ENCODE measurements around the gene CAMK1. TPM values are rescaled to one million over a fixed set of nuclear protein-coding genes. Genes with fewer than 3 reads are reported as not detected.

Gene CAMK1
- total RNA-seq, 1 donor: 24.7 TPM

DNA sequence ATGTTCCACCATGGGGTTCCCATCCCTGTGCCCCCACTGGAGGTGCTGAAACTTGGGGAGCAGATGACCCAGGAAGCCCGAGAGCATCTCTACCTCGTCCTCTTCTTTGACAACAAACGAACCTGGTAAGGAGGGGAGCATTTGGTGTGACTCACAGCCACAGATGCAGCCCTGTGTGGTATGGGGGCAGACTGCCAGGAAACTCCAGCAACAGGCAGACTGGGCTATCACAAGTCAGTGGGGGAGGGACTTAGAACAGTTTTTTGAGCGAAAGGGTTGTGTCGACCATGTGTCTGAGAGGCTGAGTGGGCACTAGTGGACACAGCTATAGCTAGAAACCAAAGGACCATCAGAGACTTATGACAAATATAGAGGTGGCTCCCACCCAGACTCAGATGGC, 23.4 kb downstream of the CAMK1 start:
- Histone ChIP-seq H3K9me3 (ENCODE audit: low read depth, low read length) (no peaks in the 10 kb centered on the region), H3K4me1 (ENCODE audit: insufficient read depth, low read length) (peaks cover 19% of the 10 kb centered on the region), H3K4me3 (ENCODE audit: low read length) (no peak overlapping the region), H3K27me3 (ENCODE audit: insufficient read depth, low read length) (no peaks in the 10 kb centered on the region)

DNA sequence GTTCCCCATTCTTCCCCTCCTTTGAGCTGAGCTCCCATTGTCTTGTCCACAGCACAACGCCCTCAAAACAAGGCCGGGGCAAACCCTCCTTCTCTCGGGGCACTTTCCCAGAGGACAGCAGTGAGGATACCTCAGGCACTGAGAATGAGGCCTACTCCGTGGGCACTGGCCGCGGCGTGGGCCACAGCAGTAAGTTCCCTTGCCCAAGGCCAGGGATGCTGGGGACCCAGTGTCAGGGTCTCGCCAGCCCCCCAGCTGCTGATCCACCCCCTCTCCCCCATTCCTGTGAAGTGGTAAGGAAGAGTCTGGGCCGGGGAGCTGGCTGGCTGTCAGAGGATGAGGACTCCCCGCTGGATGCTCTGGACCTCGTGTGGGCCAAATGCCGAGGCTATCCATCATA, 24.2 kb downstream of the CAMK1 start:
- H3K4me1 ChIP-seq (ENCODE audit: insufficient read depth, low read length): peaks cover 11% of the 10 kb centered on the region
- H3K27me3 ChIP-seq (ENCODE audit: insufficient read depth, low read length): no peaks in the 10 kb centered on the region
- H3K4me3 ChIP-seq (ENCODE audit: low read length): no peak overlapping the region
- H3K9me3 ChIP-seq (ENCODE audit: low read depth, low read length): no peaks in the 10 kb centered on the region

DNA sequence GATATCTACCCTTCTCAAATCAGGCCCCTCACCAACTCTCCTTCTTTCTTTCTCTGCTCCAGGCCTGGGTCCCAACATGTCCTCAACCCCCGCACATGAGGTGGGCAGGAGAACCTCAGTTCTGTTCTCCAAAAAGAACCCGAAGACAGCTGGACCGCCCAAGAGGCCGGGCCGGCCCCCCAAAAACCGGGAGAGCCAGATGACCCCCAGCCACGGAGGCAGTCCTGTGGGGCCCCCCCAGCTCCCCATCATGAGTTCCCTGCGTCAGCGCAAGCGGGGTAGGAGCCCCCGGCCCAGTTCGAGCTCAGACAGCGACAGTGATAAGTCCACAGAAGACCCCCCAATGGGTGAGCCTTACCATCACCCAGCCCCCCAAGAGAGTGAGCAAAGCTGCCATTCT, 25.6 kb downstream of the CAMK1 start:
- Histone ChIP-seq H3K4me1 (ENCODE audit: insufficient read depth, low read length) (peaks cover 3% of the 10 kb centered on the region), H3K4me3 (ENCODE audit: low read length) (no peak overlapping the region), H3K9me3 (ENCODE audit: low read depth, low read length) (no peaks in the 10 kb centered on the region), H3K27me3 (ENCODE audit: insufficient read depth, low read length) (no peaks in the 10 kb centered on the region)

- no peaks in the 10 kb centered on the region for H3K4me1 ChIP-seq (ENCODE audit: insufficient read depth, low read length)
- no peaks in the 10 kb centered on the region for H3K27me3 ChIP-seq (ENCODE audit: insufficient read depth, low read length)
- H3K4me3 ChIP-seq (ENCODE audit: low read length): no peak overlapping the region
- no peaks in the 10 kb centered on the region for H3K9me3 ChIP-seq (ENCODE audit: low read depth, low read length)
Measured at GRCh38 chr3:9743548-9743947, 26.2 kb downstream of the CAMK1 start.

DNA sequence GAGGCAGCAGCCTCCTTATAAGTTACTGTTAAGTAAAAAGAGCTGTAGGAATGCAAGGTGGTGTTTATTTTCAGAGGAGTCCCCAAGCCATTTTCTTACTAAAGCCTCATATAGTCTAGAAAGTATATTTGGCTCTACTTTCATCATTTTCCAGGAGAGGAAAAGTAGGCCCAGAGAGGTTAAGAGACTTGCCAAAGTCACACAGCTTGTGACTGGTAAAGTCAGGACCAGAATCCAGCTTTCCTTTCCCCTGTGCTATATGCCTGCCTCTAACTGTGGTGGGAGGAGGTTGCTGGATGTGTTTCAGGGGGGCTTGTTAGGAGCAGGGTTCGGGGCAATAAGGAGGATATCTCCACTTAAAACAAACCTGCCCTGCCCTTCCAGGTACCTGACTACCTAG, 27.2 kb downstream of the CAMK1 start:
- no peaks in the 10 kb centered on the region for H3K9me3 ChIP-seq (ENCODE audit: low read depth, low read length)
- H3K4me3 ChIP-seq (ENCODE audit: low read length): no peak overlapping the region
- H3K4me1 ChIP-seq (ENCODE audit: insufficient read depth, low read length): no peaks in the 10 kb centered on the region

GRCh38 chr3:9739181-9739580, 30.6 kb downstream of the CAMK1 start:
- Histone ChIP-seq H3K27me3 (ENCODE audit: insufficient read depth, low read length) (no peaks in the 10 kb centered on the region), H3K4me1 (ENCODE audit: insufficient read depth, low read length) (peaks cover 13% of the 10 kb centered on the region), H3K4me3 (ENCODE audit: low read length) (no peak overlapping the region)

More for the DNA sequence above, 27.2 kb downstream of the CAMK1 start:
- no peaks in the 10 kb centered on the region for H3K27me3 ChIP-seq (ENCODE audit: insufficient read depth, low read length)

GRCh38 chr3:9736831-9737230, 32.9 kb downstream of the CAMK1 start:
- Histone ChIP-seq H3K27me3 (ENCODE audit: insufficient read depth, low read length) (no peaks in the 10 kb centered on the region), H3K4me1 (ENCODE audit: insufficient read depth, low read length) (peaks cover 34% of the 10 kb centered on the region), H3K4me3 (ENCODE audit: low read length) (no peak overlapping the region), H3K9me3 (ENCODE audit: low read depth, low read length) (no peaks in the 10 kb centered on the region)

More at GRCh38 chr3:9739181-9739580, 30.6 kb downstream of the CAMK1 start:
- no peaks in the 10 kb centered on the region for H3K9me3 ChIP-seq (ENCODE audit: low read depth, low read length)

- Histone ChIP-seq H3K27me3 (ENCODE audit: insufficient read depth, low read length) (no peaks in the 10 kb centered on the region), H3K4me3 (ENCODE audit: low read length) (peak overlapping the region; percentile 83), H3K4me1 (ENCODE audit: insufficient read depth, low read length) (peaks cover 42% of the 10 kb centered on the region), H3K9me3 (ENCODE audit: low read depth, low read length) (no peaks in the 10 kb centered on the region)
Measured at GRCh38 chr3:9732740-9733115, 37.0 kb downstream of the CAMK1 start.

- Histone ChIP-seq H3K27me3 (ENCODE audit: insufficient read depth, low read length) (no peaks in the 10 kb centered on the region), H3K4me3 (ENCODE audit: low read length) (peak overlapping the region; percentile 83), H3K9me3 (ENCODE audit: low read depth, low read length) (no peaks in the 10 kb centered on the region), H3K4me1 (ENCODE audit: insufficient read depth, low read length) (peaks cover 47% of the 10 kb centered on the region)
Measured at GRCh38 chr3:9732080-9732739, 37.5 kb downstream of the CAMK1 start.

- Histone ChIP-seq H3K27me3 (ENCODE audit: insufficient read depth, low read length) (no peaks in the 10 kb centered on the region), H3K4me3 (ENCODE audit: low read length) (peak within 1 kb of the TSS; percentile 83), H3K4me1 (ENCODE audit: insufficient read depth, low read length) (peaks cover 55% of the 10 kb centered on the region), H3K9me3 (ENCODE audit: low read depth, low read length) (no peaks in the 10 kb centered on the region)
Measured at GRCh38 chr3:9731206-9732079, 38.3 kb downstream of the CAMK1 start, which contains the start of gene BRPF1. TSS of gene BRPF1 (plus strand) at chr3:9731735. CDS start at chr3:9734141, 2,406 bp downstream.

GRCh38 chr3:9730657-9731205, 39.0 kb downstream of the CAMK1 start:
- H3K27me3 ChIP-seq (ENCODE audit: insufficient read depth, low read length): no peaks in the 10 kb centered on the region
- H3K4me3 ChIP-seq (ENCODE audit: low read length): peak overlapping the region; percentile 83
- peaks cover 55% of the 10 kb centered on the region for H3K4me1 ChIP-seq (ENCODE audit: insufficient read depth, low read length)
- H3K9me3 ChIP-seq (ENCODE audit: low read depth, low read length): no peaks in the 10 kb centered on the region

GRCh38 chr3:9729419-9729818, 40.3 kb downstream of the CAMK1 start:
- no peaks in the 10 kb centered on the region for H3K27me3 ChIP-seq (ENCODE audit: insufficient read depth, low read length)
- no peak overlapping the region for H3K4me3 ChIP-seq (ENCODE audit: low read length)
- no peaks in the 10 kb centered on the region for H3K9me3 ChIP-seq (ENCODE audit: low read depth, low read length)
- H3K4me1 ChIP-seq (ENCODE audit: insufficient read depth, low read length): peaks cover 44% of the 10 kb centered on the region

GRCh38 chr3:9727743-9728142, 42.0 kb downstream of the CAMK1 start:
- no peaks in the 10 kb centered on the region for H3K27me3 ChIP-seq (ENCODE audit: insufficient read depth, low read length)
- H3K9me3 ChIP-seq (ENCODE audit: low read depth, low read length): no peaks in the 10 kb centered on the region
- no peak overlapping the region for H3K4me3 ChIP-seq (ENCODE audit: low read length)

DNA sequence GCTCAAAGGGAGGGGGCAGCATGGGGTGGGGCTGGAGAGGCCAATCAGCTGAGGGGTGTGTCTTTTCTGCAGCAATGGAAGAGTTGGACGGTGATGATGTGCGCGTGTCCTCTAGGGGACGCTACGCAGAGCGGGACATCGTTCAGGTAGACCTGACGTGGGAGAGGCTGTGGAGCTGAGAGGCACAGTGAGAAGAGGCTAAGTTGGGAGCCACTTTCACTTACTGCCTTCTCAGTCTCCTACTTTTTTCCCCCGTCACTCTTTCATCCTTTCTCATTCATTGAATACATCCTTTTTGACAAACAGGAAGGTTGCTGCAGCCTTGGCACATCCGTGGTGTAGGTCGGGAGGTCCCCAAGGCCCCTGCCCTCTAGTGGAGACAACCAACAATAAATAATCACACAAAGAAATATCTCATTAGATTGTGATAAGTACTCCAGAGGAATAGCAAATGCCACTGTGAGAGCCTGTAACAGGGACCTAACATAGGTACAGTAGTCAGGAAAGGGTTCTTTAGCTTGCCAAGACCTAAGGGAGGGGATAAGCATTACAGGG, 42.6 kb downstream of the CAMK1 start:
- Histone ChIP-seq H3K4me1 (ENCODE audit: insufficient read depth, low read length) (peaks cover 21% of the 10 kb centered on the region), H3K27me3 (ENCODE audit: insufficient read depth, low read length) (no peaks in the 10 kb centered on the region), H3K4me3 (ENCODE audit: low read length) (no peak overlapping the region), H3K9me3 (ENCODE audit: low read depth, low read length) (no peaks in the 10 kb centered on the region)

More at GRCh38 chr3:9727743-9728142, 42.0 kb downstream of the CAMK1 start:
- peaks cover 27% of the 10 kb centered on the region for H3K4me1 ChIP-seq (ENCODE audit: insufficient read depth, low read length)

All from mononuclear cell (primary cell).